HG03432 (cell line): ENCODE measurements around the gene KDM1A.
"Not testable (repeated sequence)": the region's sequence is repeated elsewhere in the genome, so short reads cannot be mapped to it uniquely, and the experiment has no call there.

Experiments used
- ATAC-seq: cut with Tn5 transposase; IDR thresholded peaks from one replicate; pipeline ENCODE4 v1.9.1; 2021; ENCODE audit warnings: mild to moderate bottlenecking, moderate library complexity; ENCODE audit not compliant: unreplicated experiment

Gene KDM1A

GRCh38 chr1:23010025-23010424, 9.2 kb upstream of the KDM1A start:
- ATAC-seq, result not testable (repeated sequence)

DNA sequence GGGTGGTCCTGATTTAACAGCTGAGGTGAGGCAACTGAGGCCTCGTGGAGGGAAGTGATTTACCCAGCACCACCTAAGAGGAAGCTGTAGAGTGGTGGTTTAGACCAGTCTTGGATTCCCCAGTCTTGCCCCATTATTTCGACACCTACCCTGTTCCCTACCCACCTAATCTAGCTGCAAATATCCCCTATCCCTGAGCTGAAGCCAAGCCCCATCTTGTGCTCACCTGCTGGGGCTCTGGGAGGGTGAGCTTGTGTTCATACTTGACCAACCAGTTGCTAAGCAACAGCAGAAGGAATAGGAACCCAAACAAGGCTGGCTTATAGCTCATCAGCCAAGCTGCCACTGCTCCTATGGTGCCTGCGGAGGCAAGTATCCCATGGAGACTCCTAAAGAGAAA, 5.6 kb upstream of the KDM1A start:
- no peak for ATAC-seq

- no peak for ATAC-seq
Measured at GRCh38 chr1:23018661-23019093, 591 bp upstream of the KDM1A start.

DNA sequence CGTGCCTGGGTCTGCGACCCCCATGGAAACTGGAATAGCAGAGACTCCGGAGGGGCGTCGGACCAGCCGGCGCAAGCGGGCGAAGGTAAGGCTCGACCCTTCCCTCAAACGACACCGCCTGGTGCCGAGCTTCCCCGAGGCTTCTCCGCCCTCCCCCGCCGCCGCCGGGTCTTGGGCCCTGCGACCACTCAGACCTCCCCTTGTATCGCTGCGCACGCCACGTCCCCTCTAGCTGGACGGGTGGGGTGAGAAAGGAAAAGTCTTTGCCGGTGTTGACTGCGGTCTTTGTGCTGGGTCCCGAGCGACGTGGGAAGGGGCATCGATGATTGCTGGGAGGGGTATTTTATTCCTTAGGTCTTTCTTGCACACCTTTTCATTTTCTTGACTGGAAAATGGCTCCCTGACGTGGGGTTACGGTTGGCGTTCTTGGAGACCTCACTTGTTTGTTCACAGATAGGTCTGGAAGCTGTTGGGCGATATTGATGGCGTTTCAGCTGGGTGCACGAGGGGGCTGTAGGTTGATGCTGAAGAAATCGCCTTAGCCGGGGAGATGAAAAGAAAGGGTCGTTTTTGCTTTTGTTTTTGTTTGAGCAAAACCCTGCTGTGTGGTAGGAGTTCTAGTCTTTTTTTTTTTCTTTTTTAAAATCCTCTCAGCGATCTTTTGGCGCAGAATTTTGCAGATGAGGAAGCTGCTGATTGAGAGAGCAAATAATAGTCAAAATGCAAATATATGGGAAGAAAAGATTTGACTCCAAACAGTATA, 776 bp downstream of the KDM1A start:
- ATAC-seq, result peak; percentile 28

DNA sequence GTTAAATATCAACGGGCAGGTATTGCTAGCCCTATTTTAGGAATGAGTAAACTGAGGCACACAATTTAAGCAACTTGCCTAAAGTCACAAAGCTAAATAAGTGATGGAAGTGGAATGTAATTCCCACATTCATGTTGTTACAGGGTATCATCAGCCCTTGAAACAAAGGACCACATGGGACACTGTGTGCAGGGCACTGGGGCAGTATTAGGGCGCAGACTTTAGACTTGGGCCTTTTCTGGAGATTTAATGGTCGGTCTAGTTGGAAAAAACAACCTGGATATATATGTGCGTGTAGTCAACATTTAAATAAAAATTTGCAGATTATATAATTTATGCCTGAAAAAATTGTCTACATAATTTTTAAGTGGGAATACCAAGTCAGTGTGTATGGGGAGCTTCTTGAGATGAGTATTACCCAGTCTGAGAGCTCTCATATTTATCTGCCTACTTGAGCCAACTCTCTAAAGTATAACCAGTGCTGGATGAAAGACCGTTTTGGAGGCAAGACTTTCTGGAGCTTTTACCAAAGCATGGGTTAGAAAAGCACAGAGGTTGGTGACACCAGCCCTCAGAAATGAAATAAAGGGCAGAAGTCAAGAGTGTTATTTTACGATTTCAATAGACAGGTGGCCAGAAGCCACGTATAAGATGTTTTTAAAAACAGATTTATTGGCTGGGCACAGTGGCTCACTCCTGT, 1.6 kb downstream of the KDM1A start:
- no peak for ATAC-seq

DNA sequence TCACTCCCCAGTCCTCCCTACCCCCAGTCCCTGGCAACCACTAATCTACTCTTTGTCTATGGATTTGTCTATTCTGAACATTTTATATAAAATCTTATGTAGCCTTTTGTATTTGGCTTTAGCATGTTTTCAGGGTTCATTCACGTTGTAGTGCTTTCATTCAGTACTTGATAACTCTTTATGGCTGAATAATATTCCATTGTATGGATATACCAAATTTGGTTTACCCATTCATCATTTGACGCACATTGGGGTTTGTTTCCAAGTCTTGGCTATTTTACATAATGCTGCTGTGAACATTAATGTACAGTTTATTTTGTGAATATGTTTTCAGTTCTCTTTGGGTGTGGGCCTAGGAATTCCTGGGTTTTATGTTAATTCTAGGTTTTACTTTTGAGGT, 2.6 kb downstream of the KDM1A start:
- no peak for ATAC-seq

GRCh38 chr1:23023174-23023845, 4.0 kb downstream of the KDM1A start:
- ATAC-seq, result no peak

DNA sequence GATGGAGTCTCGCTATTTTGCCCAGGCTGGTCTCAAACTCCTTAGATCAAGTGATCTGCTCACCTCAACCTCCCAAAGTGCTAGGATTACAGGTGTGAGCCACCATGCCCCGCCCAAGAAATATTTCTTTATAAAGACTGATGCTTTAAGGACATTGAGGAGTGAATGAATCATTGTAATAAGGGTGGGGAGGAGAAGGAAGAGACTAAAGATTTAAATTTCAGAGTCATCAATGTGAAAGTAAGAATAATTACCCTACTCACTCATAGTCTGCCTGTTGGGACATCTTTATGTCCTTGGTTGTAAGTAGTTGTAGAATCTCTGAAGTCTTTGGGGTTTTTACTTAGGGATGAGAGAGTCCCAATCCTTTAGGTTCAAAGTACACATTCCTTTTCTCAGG, 7.3 kb downstream of the KDM1A start:
- no peak for ATAC-seq

DNA sequence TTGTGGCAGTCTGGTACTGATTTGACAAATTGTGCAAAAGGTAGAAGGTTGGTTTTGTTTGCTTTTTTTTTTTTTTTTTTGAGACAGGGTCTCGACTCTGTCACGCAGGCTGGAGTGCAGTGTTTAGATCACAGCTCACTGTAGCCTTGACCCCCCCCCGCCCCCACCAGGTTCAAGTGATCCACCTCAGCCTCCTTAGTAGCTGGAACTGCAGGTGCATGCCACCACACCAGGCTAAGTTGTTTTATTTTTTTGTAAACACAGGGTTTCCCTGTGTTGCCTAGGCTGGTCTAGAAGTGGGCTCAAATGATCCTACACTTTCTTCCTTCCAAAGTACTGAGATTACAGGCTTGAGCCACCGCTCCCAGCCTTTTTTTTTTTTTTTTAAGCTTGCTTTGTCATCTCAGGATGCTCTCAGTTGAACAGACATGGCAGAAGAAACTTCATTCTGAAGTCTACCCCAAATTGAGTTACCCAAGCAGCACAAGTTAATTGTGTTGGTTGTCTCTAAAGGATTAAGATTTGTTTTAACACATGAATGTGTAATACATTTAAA, 8.2 kb downstream of the KDM1A start:
- no peak for ATAC-seq

DNA sequence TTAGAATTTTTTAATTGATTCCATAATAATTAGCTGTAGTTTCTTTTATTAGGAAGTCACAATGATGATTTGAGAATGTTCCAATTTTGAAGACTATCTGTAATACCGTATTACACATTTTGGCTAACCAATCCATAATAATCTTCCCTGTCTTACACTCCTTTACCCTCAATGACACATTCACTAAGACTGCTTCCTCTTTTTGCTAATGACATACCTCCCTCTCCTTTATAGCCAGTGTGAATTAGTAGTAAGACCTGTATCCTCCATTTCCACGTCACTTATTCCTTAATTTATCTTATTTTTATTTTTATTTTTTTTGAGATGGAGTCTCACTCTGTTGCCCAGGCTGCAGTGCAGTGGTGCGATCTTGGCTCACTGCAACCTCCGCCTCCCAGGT, 10.1 kb downstream of the KDM1A start:
- no peak for ATAC-seq

DNA sequence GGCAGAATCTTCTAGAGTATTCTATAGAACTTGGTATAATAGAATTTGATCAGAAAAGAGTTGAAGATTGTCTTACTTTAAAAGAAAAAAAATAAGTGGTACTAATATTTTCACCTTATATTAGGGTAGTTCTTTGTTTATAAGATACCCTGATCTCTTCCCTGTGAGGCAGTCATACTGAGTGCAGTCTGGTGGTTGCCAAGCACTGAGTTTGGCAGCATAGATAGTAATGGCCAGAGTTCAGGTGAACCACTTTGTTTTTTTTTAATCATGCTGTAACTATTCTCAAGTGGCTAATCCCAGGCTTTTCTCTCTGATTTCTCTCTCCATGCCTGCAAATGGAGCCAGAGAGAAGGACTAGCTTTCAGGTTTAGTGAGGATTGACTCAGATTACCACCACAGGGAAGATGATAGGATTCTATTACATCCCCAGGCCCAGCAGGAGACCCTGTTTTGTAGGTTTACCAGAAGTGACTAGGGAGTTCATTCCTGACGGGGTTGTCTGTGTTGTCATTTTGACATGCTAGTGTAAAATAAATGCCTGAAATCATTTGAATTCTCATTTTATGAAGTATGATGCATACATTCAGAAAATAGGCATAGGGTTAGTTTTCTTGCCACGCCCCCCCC, 16.7 kb downstream of the KDM1A start:
- ATAC-seq, result no peak

GRCh38 chr1:23037081-23037740, 17.9 kb downstream of the KDM1A start:
- ATAC-seq, result no peak

GRCh38 chr1:23039308-23039826, 20.1 kb downstream of the KDM1A start:
- ATAC-seq, result no peak

DNA sequence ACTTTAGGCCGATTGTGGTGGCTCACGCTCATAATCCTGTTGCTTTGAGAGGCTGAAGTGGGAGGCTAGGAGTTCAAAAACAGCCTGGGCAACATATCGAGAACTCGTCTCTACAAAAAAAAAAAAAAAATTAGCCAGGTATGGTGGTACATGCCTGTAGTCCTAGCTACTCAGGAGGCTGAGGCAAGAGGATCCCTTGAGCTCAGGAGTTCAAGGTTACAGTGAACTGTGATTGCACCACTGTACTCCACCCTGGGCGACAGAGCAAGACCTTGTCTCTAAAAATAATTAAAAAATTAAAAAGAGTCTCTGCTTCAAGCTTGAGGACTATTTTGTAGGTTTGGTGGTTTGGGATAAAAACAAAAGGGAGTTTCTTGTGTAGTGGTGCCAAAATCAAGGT, 21.2 kb downstream of the KDM1A start:
- no peak for ATAC-seq

DNA sequence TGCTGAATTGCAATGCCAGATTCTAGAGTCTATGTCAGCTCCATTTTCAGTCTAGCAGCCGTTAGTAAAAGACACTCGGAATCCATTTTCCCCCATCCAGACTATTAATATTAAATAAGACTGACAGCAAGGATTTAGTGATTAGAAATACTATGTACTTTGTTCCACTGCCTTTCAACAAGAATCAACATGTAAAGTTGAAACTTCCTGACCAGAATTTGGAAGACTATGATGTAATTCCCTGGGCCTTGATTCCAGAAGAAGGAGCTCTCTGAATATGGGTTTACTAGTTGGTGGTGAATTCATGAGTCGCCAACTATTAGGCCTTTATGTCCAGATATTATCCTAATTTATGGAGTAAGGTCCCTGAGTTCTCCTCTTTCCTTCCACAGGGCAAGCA, 24.8 kb downstream of the KDM1A start:
- no peak for ATAC-seq

GRCh38 chr1:23050201-23050600, 30.9 kb downstream of the KDM1A start:
- ATAC-seq, result no peak

GRCh38 chr1:23051290-23051909, 32.1 kb downstream of the KDM1A start:
- no peak for ATAC-seq

GRCh38 chr1:23057301-23057700, 38.0 kb downstream of the KDM1A start:
- ATAC-seq, result no peak

- no peak for ATAC-seq
Measured at GRCh38 chr1:23062271-23062670, 43.0 kb downstream of the KDM1A start.

DNA sequence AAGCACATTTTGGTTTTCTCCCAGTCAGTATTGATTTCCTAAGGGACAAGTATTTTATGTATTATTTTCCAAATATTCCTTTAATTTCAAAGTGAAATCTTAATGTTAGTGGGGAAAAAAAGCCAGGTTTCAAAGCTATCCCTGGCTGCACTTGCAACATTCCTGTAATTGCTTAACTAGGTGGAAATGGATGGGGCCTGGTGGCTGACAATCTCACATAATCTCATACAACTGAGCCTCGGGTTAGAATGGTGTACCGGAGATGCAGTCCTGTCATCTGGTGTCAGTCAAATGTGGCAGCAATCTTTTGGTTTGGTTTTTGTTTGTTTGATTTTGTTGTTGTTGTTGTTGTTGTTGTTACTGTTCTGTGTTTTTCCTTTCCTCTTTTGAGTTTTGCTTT, 46.1 kb downstream of the KDM1A start:
- ATAC-seq, result no peak
